RWPE1 (cell line): ENCODE data around the gene CHST2.
A peak's percentile ranks its signal among the peaks of the same experiment; 100 is the strongest.

Source experiments
- CTCF ChIA-PET: fragments of 350-600 bp; sonication (Branson Sonifier 250); formaldehyde crosslinking; extraction: SDS; loops from one replicate; lab custom pipeline; 2021; lab: Yijun Ruan, JAX
- POLR2A ChIA-PET: fragments of 400-600 bp; formaldehyde crosslinking; extraction: SDS; loops from one replicate; lab custom pipeline; 2020; ENCODE audit warnings: antibody characterized with exemption; ENCODE audit not compliant: low non-redundant PET; lab: Yijun Ruan, JAX
- DNase-seq: peaks from one replicate; pipeline ENCODE4 v3.0.0; 2012; ENCODE audit warnings: low spot score
- H3K27ac ChIP-seq: fragments of 450-650 bp; 2 replicates; pipeline ENCODE4 v1.5.1; 2017
- CTCF ChIP-seq: fragments of 450-650 bp; conservative IDR thresholded peaks from 2 replicates; pipeline ENCODE4 v1.5.1; 2017; ENCODE audit warnings: low read depth, mild to moderate bottlenecking

The CHST2 gene

GRCh38 chr3:143080196-143080595 lies 39.4 kb upstream of the CHST2 start:
- POLR2A ChIA-PET, result no interaction called here
- TF ChIP-seq CTCF, result no peak
- DNase-seq, result no peak
- CTCF ChIA-PET, result no interaction called here
- no peak overlapping the region for H3K27ac ChIP-seq

GRCh38 chr3:143081365-143081764 lies 38.2 kb upstream of the CHST2 start:
- H3K27ac ChIP-seq, result no peak overlapping the region
- no peak for DNase-seq
- ChIA-PET POLR2A (no interaction called here), CTCF (no interaction called here)
- no peak for TF ChIP-seq CTCF

- DNase-seq, result no peak
- no peak for TF ChIP-seq CTCF
- H3K27ac ChIP-seq, result no peak overlapping the region
- ChIA-PET POLR2A (no interaction called here), CTCF (interaction anchor here (0.6 kb wide), 1 partner anchor 562 kb away, joined by 3 read pairs; no protein-coding TSS in a partner anchor)
These were observed 37.5 kb upstream of the CHST2 start for GRCh38 chr3:143081844-143082778.

GRCh38 chr3:143083781-143084180 lies 35.8 kb upstream of the CHST2 start:
- H3K27ac ChIP-seq, result no peak overlapping the region
- ChIA-PET POLR2A (no interaction called here), CTCF (no interaction called here)
- DNase-seq, result no peak
- TF ChIP-seq CTCF, result no peak

GRCh38 chr3:143084856-143085731 lies 34.5 kb upstream of the CHST2 start:
- ChIA-PET CTCF (no interaction called here), POLR2A (no interaction called here)
- peak; percentile 15 for DNase-seq
- no peak overlapping the region for H3K27ac ChIP-seq
- TF ChIP-seq CTCF, result no peak

GRCh38 chr3:143088835-143089234 lies 30.7 kb upstream of the CHST2 start:
- CTCF ChIA-PET, result no interaction called here
- no peak for TF ChIP-seq CTCF
- no peak overlapping the region for H3K27ac ChIP-seq
- POLR2A ChIA-PET, result no interaction called here
- DNase-seq, result no peak
